VCaP (cell line): ENCODE results near the gene GLOD5.
A peak's percentile ranks its signal among the peaks of the same experiment; 100 is the strongest.

Experiments
- H3K27ac ChIP-seq: fragments of 450-650 bp; 2 replicates; pipeline ENCODE4 v1.5.1; 2017
- TF ChIP-seq, protein P1 (sequence below): fragments of 450-650 bp; conservative IDR thresholded peaks from 2 replicates; pipeline ENCODE4 v1.5.1; 2017; ENCODE audit warnings: mild to moderate bottlenecking, moderate library complexity

Gene GLOD5

DNA sequence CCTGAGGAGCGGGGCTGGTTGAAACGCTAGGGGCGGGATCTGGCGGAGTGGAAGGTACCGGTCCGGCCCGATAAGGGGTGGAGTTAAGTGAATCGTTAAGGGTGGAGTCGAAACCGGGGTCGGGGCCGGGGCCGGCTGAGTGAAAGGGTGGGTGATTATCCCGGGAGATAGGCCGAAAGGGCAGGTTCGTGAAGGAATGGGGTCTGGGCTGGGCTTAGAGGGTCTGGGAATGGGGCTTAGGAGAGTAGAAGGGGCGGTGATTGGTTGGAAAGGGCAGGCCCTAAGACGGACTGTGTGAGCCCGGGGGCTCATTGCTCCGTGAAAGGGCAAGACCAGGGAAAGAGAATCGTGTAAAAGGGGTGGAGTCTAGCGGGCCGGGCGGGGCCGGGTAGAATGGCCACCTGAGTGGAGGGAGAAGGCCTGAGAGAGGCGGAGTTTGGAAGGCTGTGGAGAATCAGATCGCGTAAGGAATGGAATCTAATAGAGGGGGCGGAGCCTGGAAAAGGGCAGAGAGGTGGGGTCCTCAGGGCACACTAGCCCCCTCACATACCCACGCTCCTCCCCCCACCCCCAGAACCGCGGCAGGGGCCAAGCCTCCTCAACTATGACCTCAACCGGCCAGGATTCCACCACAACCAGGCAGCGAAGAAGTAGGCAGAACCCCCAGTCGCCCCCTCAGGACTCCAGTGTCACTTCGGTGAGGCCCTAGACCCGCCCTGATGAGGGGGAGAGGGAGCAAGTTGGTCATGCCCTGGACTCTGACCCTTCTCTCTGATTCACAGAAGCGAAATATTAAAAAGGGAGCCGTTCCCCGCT is 40.8 kb downstream of the GLOD5 start:
- TF ChIP-seq, protein P1, sequence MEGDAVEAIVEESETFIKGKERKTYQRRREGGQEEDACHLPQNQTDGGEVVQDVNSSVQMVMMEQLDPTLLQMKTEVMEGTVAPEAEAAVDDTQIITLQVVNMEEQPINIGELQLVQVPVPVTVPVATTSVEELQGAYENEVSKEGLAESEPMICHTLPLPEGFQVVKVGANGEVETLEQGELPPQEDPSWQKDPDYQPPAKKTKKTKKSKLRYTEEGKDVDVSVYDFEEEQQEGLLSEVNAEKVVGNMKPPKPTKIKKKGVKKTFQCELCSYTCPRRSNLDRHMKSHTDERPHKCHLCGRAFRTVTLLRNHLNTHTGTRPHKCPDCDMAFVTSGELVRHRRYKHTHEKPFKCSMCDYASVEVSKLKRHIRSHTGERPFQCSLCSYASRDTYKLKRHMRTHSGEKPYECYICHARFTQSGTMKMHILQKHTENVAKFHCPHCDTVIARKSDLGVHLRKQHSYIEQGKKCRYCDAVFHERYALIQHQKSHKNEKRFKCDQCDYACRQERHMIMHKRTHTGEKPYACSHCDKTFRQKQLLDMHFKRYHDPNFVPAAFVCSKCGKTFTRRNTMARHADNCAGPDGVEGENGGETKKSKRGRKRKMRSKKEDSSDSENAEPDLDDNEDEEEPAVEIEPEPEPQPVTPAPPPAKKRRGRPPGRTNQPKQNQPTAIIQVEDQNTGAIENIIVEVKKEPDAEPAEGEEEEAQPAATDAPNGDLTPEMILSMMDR, result no peak
- H3K27ac ChIP-seq, result peak overlapping the region; percentile 59

DNA sequence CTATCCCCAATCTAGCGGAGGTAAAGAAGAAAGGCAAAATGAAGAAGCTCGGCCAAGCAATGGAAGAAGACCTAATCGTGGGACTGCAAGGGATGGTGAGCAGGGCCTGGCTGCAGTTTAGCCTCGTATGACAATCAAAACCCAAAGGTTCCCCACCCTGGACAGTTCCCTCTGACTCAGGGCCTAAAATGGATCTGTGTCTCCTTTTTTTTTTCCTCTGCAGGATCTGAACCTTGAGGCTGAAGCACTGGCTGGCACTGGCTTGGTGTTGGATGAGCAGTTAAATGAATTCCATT is 41.3 kb downstream of the GLOD5 start:
- peak overlapping the region; percentile 59 for H3K27ac ChIP-seq
- TF ChIP-seq, protein P1, result no peak

DNA sequence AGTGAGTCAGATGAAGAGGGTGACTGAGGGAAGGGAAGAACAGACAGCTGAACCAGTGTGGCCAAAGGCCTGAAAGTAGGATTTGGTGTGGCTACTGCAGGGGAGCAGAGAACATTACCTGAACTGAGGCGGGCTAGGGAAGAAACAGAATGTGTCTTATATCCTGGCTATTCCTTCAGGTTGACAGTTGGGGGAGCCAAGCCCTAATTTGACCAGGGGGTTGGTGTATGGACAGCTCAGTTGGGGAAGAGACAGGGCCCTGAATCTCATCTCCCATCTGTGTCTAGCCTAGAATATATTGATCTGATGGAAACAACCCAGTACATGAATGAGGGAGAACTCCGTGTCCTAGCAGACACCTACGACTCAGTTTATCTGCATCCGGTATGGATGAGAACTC is 44.5 kb downstream of the GLOD5 start:
- H3K27ac ChIP-seq, result no peak overlapping the region
- TF ChIP-seq, protein P1, result no peak

GRCh38 chrX:48813644-48814043 is 52.1 kb downstream of the GLOD5 start:
- TF ChIP-seq, protein P1, result no peak
- H3K27ac ChIP-seq, result no peak overlapping the region

DNA sequence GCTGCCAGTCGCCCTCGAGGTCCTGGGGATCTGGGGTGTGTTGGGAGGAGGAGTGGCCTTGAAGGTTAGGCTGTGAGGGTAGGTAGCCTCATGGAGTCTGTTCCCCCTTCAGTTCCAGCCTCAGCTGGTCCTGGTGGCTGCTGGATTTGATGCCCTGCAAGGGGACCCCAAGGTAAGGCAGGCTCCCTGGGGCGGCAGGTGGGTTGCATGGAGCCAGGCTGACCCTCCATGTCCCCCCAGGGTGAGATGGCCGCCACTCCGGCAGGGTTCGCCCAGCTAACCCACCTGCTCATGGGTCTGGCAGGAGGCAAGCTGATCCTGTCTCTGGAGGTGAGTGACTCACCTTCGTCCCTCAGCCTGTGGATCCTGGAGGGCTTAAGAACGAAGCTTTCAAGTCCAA is 53.2 kb downstream of the GLOD5 start:
- TF ChIP-seq, protein P1, result no peak
- H3K27ac ChIP-seq, result no peak overlapping the region

DNA sequence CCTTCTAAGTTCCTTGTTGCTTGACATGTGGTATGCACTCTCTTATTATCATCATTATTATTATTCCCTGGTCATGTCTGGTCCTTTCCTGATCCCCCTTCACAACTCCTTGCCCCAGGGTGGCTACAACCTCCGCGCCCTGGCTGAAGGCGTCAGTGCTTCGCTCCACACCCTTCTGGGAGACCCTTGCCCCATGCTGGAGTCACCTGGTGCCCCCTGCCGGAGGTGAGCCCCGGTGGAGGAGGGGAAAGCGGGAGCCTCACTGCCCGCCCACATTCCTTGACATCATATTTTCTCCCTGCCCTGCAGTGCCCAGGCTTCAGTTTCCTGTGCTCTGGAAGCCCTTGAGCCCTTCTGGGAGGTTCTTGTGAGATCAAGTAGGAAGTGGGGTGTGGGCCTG is 53.7 kb downstream of the GLOD5 start:
- H3K27ac ChIP-seq, result no peak overlapping the region
- TF ChIP-seq, protein P1, result no peak

DNA sequence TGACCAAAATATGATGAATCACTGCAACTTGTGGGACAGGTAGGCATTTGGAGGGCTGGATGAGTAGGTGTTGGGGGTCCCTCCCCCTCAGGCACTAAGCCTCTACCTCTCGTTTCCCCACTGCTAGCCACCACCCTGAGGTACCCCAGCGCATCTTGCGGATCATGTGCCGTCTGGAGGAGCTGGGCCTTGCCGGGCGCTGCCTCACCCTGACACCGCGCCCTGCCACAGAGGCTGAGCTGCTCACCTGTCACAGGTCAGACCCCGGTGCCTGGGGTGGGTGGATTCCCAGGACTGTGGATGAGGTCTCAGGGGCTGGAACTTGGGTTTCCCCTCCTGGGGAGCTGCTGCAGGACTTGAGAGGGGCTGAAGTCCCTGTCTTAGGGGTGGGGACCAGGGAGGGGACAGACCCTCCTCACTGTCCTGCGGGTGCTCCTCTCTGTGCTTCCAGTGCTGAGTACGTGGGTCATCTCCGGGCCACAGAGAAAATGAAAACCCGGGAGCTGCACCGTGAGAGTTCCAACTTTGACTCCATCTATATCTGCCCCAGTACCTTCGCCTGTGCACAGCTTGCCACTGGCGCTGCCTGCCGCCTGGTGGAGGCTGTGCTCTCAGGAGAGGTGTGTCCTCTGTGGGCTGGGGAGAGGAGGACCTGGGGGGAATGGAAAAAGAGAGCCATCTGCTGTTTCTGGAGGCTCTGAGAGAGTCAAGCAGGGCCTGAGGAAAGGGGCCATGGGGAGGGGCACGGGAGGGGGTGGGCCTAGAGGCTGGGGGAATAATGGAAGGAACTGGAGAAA is 54.7 kb downstream of the GLOD5 start:
- no peak overlapping the region for H3K27ac ChIP-seq
- TF ChIP-seq, protein P1, result no peak
